ENCODE data around the gene SCN5A.

Gene SCN5A

GRCh38 chr3:38606561-38606960, 42.9 kb downstream of the SCN5A start:
- H3K4me1 ChIP-seq (ENCODE audit: control insufficient read depth, insufficient read depth, low read depth, low read length): no peaks in the 10 kb centered on the region
- H2BK15ac ChIP-seq (ENCODE audit: low read depth, poor library complexity, severe bottlenecking): no peak overlapping the region
- H3K36me3 ChIP-seq (ENCODE audit: control insufficient read depth in 1 of 2, insufficient read depth in 2 of 2, low read depth in 1 of 2, low read length in 2 of 2): no peaks in the 10 kb centered on the region
- DNase-seq: no peak
- no peak overlapping the region for H3K4me3 ChIP-seq (ENCODE audit: insufficient read depth in 1 of 2, low read depth in 1 of 2, low read length in 2 of 2)
- H4K91ac ChIP-seq (ENCODE audit: low read length): no peak overlapping the region
- peaks cover 0 to 15% of the 10 kb centered on the region in 2 experiments for H3K27me3 ChIP-seq (ENCODE audit: control insufficient read depth in 1 of 2, insufficient read depth in 1 of 2, low read length in 2 of 2)
- H3K27ac ChIP-seq (ENCODE audit: low read length, poor library complexity, severe bottlenecking): no peak overlapping the region
- no peak overlapping the region for H3K9ac ChIP-seq (ENCODE audit: low read length)
- no peak overlapping the region for H3K4ac ChIP-seq (ENCODE audit: low read depth in 1 of 2, low read length in 2 of 2)
- H2BK12ac ChIP-seq (ENCODE audit: low read length in 2 of 2): no peak overlapping the region
- H2BK120ac ChIP-seq (ENCODE audit: low read depth, low read length): no peak overlapping the region
- peak overlapping the region in 1 of 2 experiments; percentile 83 for H3K14ac ChIP-seq (ENCODE audit: low read length in 2 of 2)
- H2AK5ac ChIP-seq (ENCODE audit: low read length, severe bottlenecking): no peak overlapping the region
- no peak overlapping the region for H4K8ac ChIP-seq (ENCODE audit: low read length)
- no peak overlapping the region for H3K18ac ChIP-seq (ENCODE audit: low read depth in 1 of 2, low read length in 2 of 2)
- no peak overlapping the region for H3K23ac ChIP-seq (ENCODE audit: low read length in 2 of 2)
- H3K4me2 ChIP-seq (ENCODE audit: low read length, poor library complexity, severe bottlenecking): no peak overlapping the region
- H2AFZ ChIP-seq (ENCODE audit: low read depth, low read length): no peak overlapping the region
- no peaks in the 10 kb centered on the region for H3K9me3 ChIP-seq (ENCODE audit: control insufficient read depth, low read length)
- no peak overlapping the region for H2BK5ac ChIP-seq (ENCODE audit: low read depth, low read length, poor library complexity, severe bottlenecking)
- 89% methylated on average over 11 of the region's 11 CpGs for WGBS
- no peaks in the 10 kb centered on the region for H3K79me1 ChIP-seq (replicated peaks; ENCODE audit: low read length, poor library complexity, severe bottlenecking)

DNA sequence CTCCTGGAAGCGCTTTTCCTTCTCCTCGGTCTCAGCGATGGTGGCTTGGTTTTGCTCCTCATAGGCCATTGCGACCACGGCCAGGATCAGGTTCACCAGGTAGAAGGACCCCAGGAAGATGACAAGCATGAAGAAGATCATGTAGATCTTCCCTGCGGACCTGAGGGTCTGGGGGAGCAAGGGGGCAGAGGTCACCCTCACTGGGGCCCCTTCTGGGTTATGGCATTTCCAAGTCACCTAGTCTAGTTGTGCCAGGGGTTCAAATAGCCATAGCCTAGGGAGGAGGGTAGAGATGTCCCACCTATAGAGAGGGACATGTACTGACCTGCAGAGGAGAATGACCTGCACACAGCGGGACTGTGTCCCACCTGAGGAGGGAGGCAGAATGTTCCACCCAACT, 43.5 kb downstream of the SCN5A start:
- DNase-seq: no peak
- no peaks in the 10 kb centered on the region for H3K4me1 ChIP-seq (ENCODE audit: control insufficient read depth, insufficient read depth, low read depth, low read length)
- H3K9me3 ChIP-seq (ENCODE audit: control insufficient read depth, low read length): no peaks in the 10 kb centered on the region
- no peak overlapping the region for H2AFZ ChIP-seq (ENCODE audit: low read depth, low read length)
- H3K18ac ChIP-seq (ENCODE audit: low read depth in 1 of 2, low read length in 2 of 2): no peak overlapping the region
- no peak overlapping the region for H3K14ac ChIP-seq (ENCODE audit: low read length in 2 of 2)
- no peak overlapping the region for H2BK15ac ChIP-seq (ENCODE audit: low read depth, poor library complexity, severe bottlenecking)
- no peak overlapping the region for H3K9ac ChIP-seq (ENCODE audit: low read length)
- H4K8ac ChIP-seq (ENCODE audit: low read length): no peak overlapping the region
- WGBS: 90% methylated on average over 7 of the region's 7 CpGs
- H3K4me3 ChIP-seq (ENCODE audit: insufficient read depth in 1 of 2, low read depth in 1 of 2, low read length in 2 of 2): no peak overlapping the region
- H2BK12ac ChIP-seq (ENCODE audit: low read length in 2 of 2): no peak overlapping the region
- H3K36me3 ChIP-seq (ENCODE audit: control insufficient read depth in 1 of 2, insufficient read depth in 2 of 2, low read depth in 1 of 2, low read length in 2 of 2): no peaks in the 10 kb centered on the region
- no peaks in the 10 kb centered on the region for H3K79me1 ChIP-seq (replicated peaks; ENCODE audit: low read length, poor library complexity, severe bottlenecking)
- no peak overlapping the region for H3K4ac ChIP-seq (ENCODE audit: low read depth in 1 of 2, low read length in 2 of 2)
- no peak overlapping the region for H3K4me2 ChIP-seq (ENCODE audit: low read length, poor library complexity, severe bottlenecking)
- peaks cover 0 to 15% of the 10 kb centered on the region in 2 experiments for H3K27me3 ChIP-seq (ENCODE audit: control insufficient read depth in 1 of 2, insufficient read depth in 1 of 2, low read length in 2 of 2)
- no peak overlapping the region for H2BK5ac ChIP-seq (ENCODE audit: low read depth, low read length, poor library complexity, severe bottlenecking)
- H3K23ac ChIP-seq (ENCODE audit: low read length in 2 of 2): no peak overlapping the region
- H2AK5ac ChIP-seq (ENCODE audit: low read length, severe bottlenecking): no peak overlapping the region
- no peak overlapping the region for H3K27ac ChIP-seq (ENCODE audit: low read length, poor library complexity, severe bottlenecking)
- H4K91ac ChIP-seq (ENCODE audit: low read length): no peak overlapping the region
- H2BK120ac ChIP-seq (ENCODE audit: low read depth, low read length): no peak overlapping the region

- H3K9me3 ChIP-seq (ENCODE audit: control insufficient read depth, low read length): peaks cover 6% of the 10 kb centered on the region
- no peak overlapping the region for H4K91ac ChIP-seq (ENCODE audit: low read length)
- no peak overlapping the region for H2BK5ac ChIP-seq (ENCODE audit: low read depth, low read length, poor library complexity, severe bottlenecking)
- no peak overlapping the region for H3K18ac ChIP-seq (ENCODE audit: low read depth in 1 of 2, low read length in 2 of 2)
- H2BK15ac ChIP-seq (ENCODE audit: low read depth, poor library complexity, severe bottlenecking): no peak overlapping the region
- no peak overlapping the region for H3K4me3 ChIP-seq (ENCODE audit: insufficient read depth in 1 of 2, low read depth in 1 of 2, low read length in 2 of 2)
- no peak overlapping the region for H3K4me2 ChIP-seq (ENCODE audit: low read length, poor library complexity, severe bottlenecking)
- H3K27ac ChIP-seq (ENCODE audit: low read length, poor library complexity, severe bottlenecking): no peak overlapping the region
- H3K27me3 ChIP-seq (ENCODE audit: control insufficient read depth in 1 of 2, insufficient read depth in 1 of 2, low read length in 2 of 2): peaks cover 0 to 15% of the 10 kb centered on the region in 2 experiments
- no peaks in the 10 kb centered on the region for H3K36me3 ChIP-seq (ENCODE audit: control insufficient read depth in 1 of 2, insufficient read depth in 2 of 2, low read depth in 1 of 2, low read length in 2 of 2)
- no peak overlapping the region for H2AFZ ChIP-seq (ENCODE audit: low read depth, low read length)
- 90% methylated on average over 6 of the region's 6 CpGs for WGBS
- no peak overlapping the region for H2BK120ac ChIP-seq (ENCODE audit: low read depth, low read length)
- H3K23ac ChIP-seq (ENCODE audit: low read length in 2 of 2): no peak overlapping the region
- H3K9ac ChIP-seq (ENCODE audit: low read length): no peak overlapping the region
- H3K4me1 ChIP-seq (ENCODE audit: control insufficient read depth, insufficient read depth, low read depth, low read length): no peaks in the 10 kb centered on the region
- DNase-seq: no peak
- no peak overlapping the region for H2BK12ac ChIP-seq (ENCODE audit: low read length in 2 of 2)
- H2AK5ac ChIP-seq (ENCODE audit: low read length, severe bottlenecking): no peak overlapping the region
- H3K4ac ChIP-seq (ENCODE audit: low read depth in 1 of 2, low read length in 2 of 2): no peak overlapping the region
- no peaks in the 10 kb centered on the region for H3K79me1 ChIP-seq (replicated peaks; ENCODE audit: low read length, poor library complexity, severe bottlenecking)
- no peak overlapping the region for H3K14ac ChIP-seq (ENCODE audit: low read length in 2 of 2)
- no peak overlapping the region for H4K8ac ChIP-seq (ENCODE audit: low read length)
Measured at GRCh38 chr3:38604246-38604645, 45.2 kb downstream of the SCN5A start.

GRCh38 chr3:38603731-38604131, 45.8 kb downstream of the SCN5A start:
- H3K27ac ChIP-seq (ENCODE audit: low read length, poor library complexity, severe bottlenecking): no peak overlapping the region
- no peak overlapping the region for H3K18ac ChIP-seq (ENCODE audit: low read depth in 1 of 2, low read length in 2 of 2)
- H3K4me1 ChIP-seq (ENCODE audit: control insufficient read depth, insufficient read depth, low read depth, low read length): no peaks in the 10 kb centered on the region
- WGBS: 92% methylated on average over 16 of the region's 16 CpGs
- no peak overlapping the region for H2BK5ac ChIP-seq (ENCODE audit: low read depth, low read length, poor library complexity, severe bottlenecking)
- no peak overlapping the region for H3K14ac ChIP-seq (ENCODE audit: low read length in 2 of 2)
- no peak overlapping the region for H3K4ac ChIP-seq (ENCODE audit: low read depth in 1 of 2, low read length in 2 of 2)
- peaks cover 0 to 15% of the 10 kb centered on the region in 2 experiments for H3K27me3 ChIP-seq (ENCODE audit: control insufficient read depth in 1 of 2, insufficient read depth in 1 of 2, low read length in 2 of 2)
- H4K8ac ChIP-seq (ENCODE audit: low read length): no peak overlapping the region
- no peak overlapping the region for H3K4me3 ChIP-seq (ENCODE audit: insufficient read depth in 1 of 2, low read depth in 1 of 2, low read length in 2 of 2)
- H2AFZ ChIP-seq (ENCODE audit: low read depth, low read length): peak overlapping the region; percentile 34
- no peaks in the 10 kb centered on the region for H3K79me1 ChIP-seq (replicated peaks; ENCODE audit: low read length, poor library complexity, severe bottlenecking)
- no peak overlapping the region for H3K9ac ChIP-seq (ENCODE audit: low read length)
- H2AK5ac ChIP-seq (ENCODE audit: low read length, severe bottlenecking): no peak overlapping the region
- H2BK12ac ChIP-seq (ENCODE audit: low read length in 2 of 2): no peak overlapping the region
- H3K4me2 ChIP-seq (ENCODE audit: low read length, poor library complexity, severe bottlenecking): no peak overlapping the region
- DNase-seq: no peak
- H3K9me3 ChIP-seq (ENCODE audit: control insufficient read depth, low read length): peaks cover 6% of the 10 kb centered on the region
- no peak overlapping the region for H2BK15ac ChIP-seq (ENCODE audit: low read depth, poor library complexity, severe bottlenecking)
- H3K23ac ChIP-seq (ENCODE audit: low read length in 2 of 2): no peak overlapping the region
- H3K36me3 ChIP-seq (ENCODE audit: control insufficient read depth in 1 of 2, insufficient read depth in 2 of 2, low read depth in 1 of 2, low read length in 2 of 2): no peaks in the 10 kb centered on the region
- no peak overlapping the region for H4K91ac ChIP-seq (ENCODE audit: low read length)
- no peak overlapping the region for H2BK120ac ChIP-seq (ENCODE audit: low read depth, low read length)
